Lower leg skin (tissue), 3 donors: ENCODE results near the gene KIRREL3.

Experiments used
- POLR2A ChIP-seq, 2 donors: fragments of 450-650 bp; IDR thresholded peaks; one replicate each; pipeline ENCODE4 v1.6.1; 2016 to 2017; ENCODE audit warnings: antibody characterized with exemption in 2 of 2, mild to moderate bottlenecking in 1 of 2, moderate library complexity in 1 of 2
- TF ChIP-seq, protein P1 (sequence below), 3 donors: fragments of 450-650 bp; IDR thresholded peaks; one replicate each; pipeline ENCODE4 v1.5.1; 2016; ENCODE audit warnings: antibody characterized with exemption in 3 of 3, mild to moderate bottlenecking in 3 of 3, moderate library complexity in 2 of 3

DNA sequence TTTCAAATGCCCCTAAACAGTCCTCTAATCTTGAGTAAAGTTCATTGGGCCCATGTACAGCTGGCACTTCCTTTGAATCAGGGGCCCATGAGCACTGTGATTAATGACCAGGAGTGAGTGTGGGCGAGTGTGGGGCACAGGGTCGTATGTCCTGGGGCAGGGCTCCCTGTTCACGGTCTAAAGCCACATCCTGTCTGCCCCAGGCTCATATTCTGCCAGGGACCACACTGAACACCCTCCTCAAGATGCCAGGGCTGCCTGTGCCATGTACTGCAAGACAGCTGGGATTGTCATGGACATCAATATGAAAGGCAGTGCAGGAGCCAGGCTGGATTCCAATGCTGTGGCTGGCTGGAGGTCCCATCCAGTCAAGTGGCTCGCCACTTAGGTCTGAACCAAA, 130.5 kb downstream of the KIRREL3 start:
- TF ChIP-seq POLR2A (IDR thresholded peaks at IDR 0.05): no peak
- TF ChIP-seq, protein P1, sequence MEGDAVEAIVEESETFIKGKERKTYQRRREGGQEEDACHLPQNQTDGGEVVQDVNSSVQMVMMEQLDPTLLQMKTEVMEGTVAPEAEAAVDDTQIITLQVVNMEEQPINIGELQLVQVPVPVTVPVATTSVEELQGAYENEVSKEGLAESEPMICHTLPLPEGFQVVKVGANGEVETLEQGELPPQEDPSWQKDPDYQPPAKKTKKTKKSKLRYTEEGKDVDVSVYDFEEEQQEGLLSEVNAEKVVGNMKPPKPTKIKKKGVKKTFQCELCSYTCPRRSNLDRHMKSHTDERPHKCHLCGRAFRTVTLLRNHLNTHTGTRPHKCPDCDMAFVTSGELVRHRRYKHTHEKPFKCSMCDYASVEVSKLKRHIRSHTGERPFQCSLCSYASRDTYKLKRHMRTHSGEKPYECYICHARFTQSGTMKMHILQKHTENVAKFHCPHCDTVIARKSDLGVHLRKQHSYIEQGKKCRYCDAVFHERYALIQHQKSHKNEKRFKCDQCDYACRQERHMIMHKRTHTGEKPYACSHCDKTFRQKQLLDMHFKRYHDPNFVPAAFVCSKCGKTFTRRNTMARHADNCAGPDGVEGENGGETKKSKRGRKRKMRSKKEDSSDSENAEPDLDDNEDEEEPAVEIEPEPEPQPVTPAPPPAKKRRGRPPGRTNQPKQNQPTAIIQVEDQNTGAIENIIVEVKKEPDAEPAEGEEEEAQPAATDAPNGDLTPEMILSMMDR (IDR thresholded peaks at IDR 0.05): no peak
